A673 (cell line): ENCODE data around the gene CNTLN. TPM values are rescaled to one million over a fixed set of nuclear protein-coding genes. Genes with fewer than 3 reads are reported as not detected.

ENCODE experiments used
- BruUV-seq: library from RNA; stranded (reverse); fragments of 400-500 nt; replicated peaks from 2 replicates; lab custom pipeline; 2021; lab: Mats Ljungman, UMichigan
- CTCF ChIA-PET: fragments of 300-600 bp; sonication (Branson Sonifier 250); formaldehyde crosslinking; loops from one replicate; lab custom pipeline; 2022; ENCODE audit warnings: antibody characterized with exemption; lab: Charles Lee
- POLR2A ChIA-PET: fragments of 300-600 bp; sonication (Branson Sonifier 250); formaldehyde crosslinking; loops from one replicate; lab custom pipeline; 2022; ENCODE audit warnings: antibody characterized with exemption; ENCODE audit not compliant: low non-redundant PET; lab: Charles Lee
- DNase-seq: peaks from one replicate; pipeline ENCODE4 v3.0.0-alpha.2; 2015; ENCODE audit warnings: low spot score
- H3K27ac ChIP-seq: fragments of 200-600 bp; sonication (generic); 2 replicates; pipeline ENCODE4 v1.5.1; 2016; ENCODE audit warnings: mixed run types, low read depth, mild to moderate bottlenecking, mixed read lengths, antibody characterized with exemption, low read length; ENCODE audit not compliant: poor library complexity, severe bottlenecking
- H3K27me3 ChIP-seq: fragments of 200-600 bp; sonication (generic); replicated peaks from 2 replicates; pipeline ENCODE4 v1.6.1; 2017; ENCODE audit warnings: mixed run types, low read depth, mild to moderate bottlenecking, mixed read lengths, antibody characterized with exemption, low read length; ENCODE audit not compliant: insufficient read depth, poor library complexity
- H3K36me3 ChIP-seq: fragments of 200-600 bp; sonication (generic); 2 replicates; pipeline ENCODE4 v1.6.1; 2016; ENCODE audit warnings: mixed run types, mild to moderate bottlenecking, mixed read lengths, antibody characterized with exemption, low read length; ENCODE audit not compliant: insufficient read depth, poor library complexity, severe bottlenecking
- H3K4me1 ChIP-seq: fragments of 200-600 bp; sonication (generic); 2 replicates; pipeline ENCODE4 v1.6.1; 2017; ENCODE audit warnings: mixed run types, mild to moderate bottlenecking, mixed read lengths, antibody characterized with exemption, low read length; ENCODE audit not compliant: insufficient read depth, poor library complexity, severe bottlenecking
- H3K4me3 ChIP-seq: fragments of 200-600 bp; sonication (generic); 2 replicates; pipeline ENCODE4 v1.5.1; 2016; ENCODE audit warnings: low read depth, mixed run types, mild to moderate bottlenecking, mixed read lengths, low read length; ENCODE audit not compliant: poor library complexity, severe bottlenecking
- H3K9me3 ChIP-seq: fragments of 200-600 bp; sonication (generic); 2 replicates; pipeline ENCODE4 v1.6.1; 2016; ENCODE audit warnings: mixed run types, low read depth, mild to moderate bottlenecking, mixed read lengths, antibody characterized with exemption, low read length; ENCODE audit not compliant: poor library complexity, severe bottlenecking
- CTCF ChIP-seq: fragments of 300-800, 200-600 bp; sonication (generic); conservative IDR thresholded peaks from 2 replicates; pipeline ENCODE4 v1.5.1; 2017; ENCODE audit warnings: low read depth, mild to moderate bottlenecking, antibody characterized with exemption, low read length, moderate library complexity, mixed read lengths
- EZH2 ChIP-seq: fragments of 200-600 bp; sonication (generic); IDR thresholded peaks from 2 replicates; pipeline ENCODE4 v1.6.1; 2017; ENCODE audit warnings: borderline replicate concordance, low read depth, mild to moderate bottlenecking, mixed read lengths, antibody characterized with exemption, low read length; ENCODE audit not compliant: poor library complexity, severe bottlenecking
- intact Hi-C: fragments of 100-400 bp; cut with micrococcal nuclease; formaldehyde crosslinking; loops from one replicate; pipeline ENCODE4 v1.10.0; 2022; ENCODE audit not compliant: unreplicated experiment
- total RNA-seq: library from RNA; stranded (reverse); gene quantifications from 2 replicates; pipeline ENCODE4 v1.2.3, GENCODE V29; 2021

Gene CNTLN
- total RNA-seq, 1 experiment from 2014 or later: 6.6 TPM

- no peak for DNase-seq
- POLR2A ChIA-PET: no interaction called here
- H3K27ac ChIP-seq: no peak overlapping the region
- TF ChIP-seq CTCF (no peak), EZH2 (no peak)
- CTCF ChIA-PET: no interaction called here
- no peaks in the 10 kb centered on the region for H3K36me3 ChIP-seq
- H3K9me3 ChIP-seq: no peaks in the 10 kb centered on the region
- intact Hi-C loops: no loop called here
- no peaks in the 10 kb centered on the region for H3K27me3 ChIP-seq
- H3K4me3 ChIP-seq: no peak overlapping the region
- no peaks in the 10 kb centered on the region for H3K4me1 ChIP-seq
- no TSS peak for BruUV-seq
Measured at GRCh38 chr9:17319864-17320263, 185.0 kb downstream of the CNTLN start.

GRCh38 chr9:17322882-17323864 is 188.3 kb downstream of the CNTLN start:
- CTCF ChIA-PET: no interaction called here

GRCh38 chr9:17328331-17328730 is 193.5 kb downstream of the CNTLN start:
- Histone ChIP-seq H3K4me1 (no peaks in the 10 kb centered on the region), H3K36me3 (no peaks in the 10 kb centered on the region), H3K9me3 (no peaks in the 10 kb centered on the region), H3K27ac (no peak overlapping the region), H3K4me3 (no peak overlapping the region), H3K27me3 (no peaks in the 10 kb centered on the region)
- DNase-seq: no peak
- POLR2A ChIA-PET: no interaction called here
- no TSS peak for BruUV-seq
- CTCF ChIA-PET: no interaction called here
- TF ChIP-seq CTCF (no peak), EZH2 (no peak)
- intact Hi-C loops: no loop called here

More at GRCh38 chr9:17322882-17323864, 188.3 kb downstream of the CNTLN start:
- Histone ChIP-seq H3K27me3 (no peaks in the 10 kb centered on the region), H3K27ac (no peak overlapping the region), H3K9me3 (no peaks in the 10 kb centered on the region), H3K4me3 (no peak overlapping the region), H3K4me1 (no peaks in the 10 kb centered on the region), H3K36me3 (no peaks in the 10 kb centered on the region)
- no peak for DNase-seq
- POLR2A ChIA-PET: no interaction called here
- no TSS peak for BruUV-seq
- intact Hi-C loops: no loop called here
- TF ChIP-seq EZH2 (no peak), CTCF (no peak)
